ENCODE data around the gene ADAMTS20.

- TF ChIP-seq CTCF (IDR thresholded peaks at IDR 0.05), result no peak
- no peak for TF ChIP-seq POLR2A (IDR thresholded peaks at IDR 0.05)
Measured at GRCh38 chr12:43550831-43551271, 1.2 kb downstream of the ADAMTS20 start.
